Fibroblast of mammary gland (primary cell): ENCODE measurements around the gene KCNJ6.

Experiments
- DNase-seq: peaks from one replicate; pipeline ENCODE4 v3.0.0-alpha.2; 2010; ENCODE audit warnings: low read depth
- H3K4me3 ChIP-seq: 2 replicates; pipeline ENCODE4 v1.5.1; 2011; ENCODE audit warnings: low read depth, mild to moderate bottlenecking, low read length, moderate library complexity; ENCODE audit not compliant: control insufficient read depth
- TF ChIP-seq, protein P1 (sequence below): conservative IDR thresholded peaks from 2 replicates; pipeline ENCODE4 v1.5.1; 2011; ENCODE audit warnings: low read depth, low read length, inconsistent platforms; ENCODE audit not compliant: control insufficient read depth, insufficient read depth

The KCNJ6 gene

DNA sequence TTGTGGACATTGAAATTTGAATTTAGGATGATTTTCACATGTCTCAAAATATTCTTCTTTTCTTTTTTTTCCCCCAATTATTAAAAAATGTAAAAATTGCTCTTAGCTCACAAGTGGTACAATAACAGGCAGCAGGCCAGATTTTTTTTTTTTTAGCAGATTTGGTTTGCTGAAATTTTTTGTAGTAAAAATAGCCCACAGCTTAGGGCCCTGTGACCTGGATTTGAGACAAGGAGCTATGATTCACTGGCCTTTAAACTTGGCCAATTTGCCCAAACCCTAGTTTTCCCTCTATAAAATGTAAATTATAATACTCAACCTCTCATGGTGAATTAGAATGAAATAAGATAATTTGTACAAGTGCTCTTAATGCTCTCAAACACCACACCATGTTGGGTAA lies 295.9 kb downstream of the KCNJ6 start:
- no peak for DNase-seq
- H3K4me3 ChIP-seq: no peak overlapping the region
- TF ChIP-seq, protein P1, sequence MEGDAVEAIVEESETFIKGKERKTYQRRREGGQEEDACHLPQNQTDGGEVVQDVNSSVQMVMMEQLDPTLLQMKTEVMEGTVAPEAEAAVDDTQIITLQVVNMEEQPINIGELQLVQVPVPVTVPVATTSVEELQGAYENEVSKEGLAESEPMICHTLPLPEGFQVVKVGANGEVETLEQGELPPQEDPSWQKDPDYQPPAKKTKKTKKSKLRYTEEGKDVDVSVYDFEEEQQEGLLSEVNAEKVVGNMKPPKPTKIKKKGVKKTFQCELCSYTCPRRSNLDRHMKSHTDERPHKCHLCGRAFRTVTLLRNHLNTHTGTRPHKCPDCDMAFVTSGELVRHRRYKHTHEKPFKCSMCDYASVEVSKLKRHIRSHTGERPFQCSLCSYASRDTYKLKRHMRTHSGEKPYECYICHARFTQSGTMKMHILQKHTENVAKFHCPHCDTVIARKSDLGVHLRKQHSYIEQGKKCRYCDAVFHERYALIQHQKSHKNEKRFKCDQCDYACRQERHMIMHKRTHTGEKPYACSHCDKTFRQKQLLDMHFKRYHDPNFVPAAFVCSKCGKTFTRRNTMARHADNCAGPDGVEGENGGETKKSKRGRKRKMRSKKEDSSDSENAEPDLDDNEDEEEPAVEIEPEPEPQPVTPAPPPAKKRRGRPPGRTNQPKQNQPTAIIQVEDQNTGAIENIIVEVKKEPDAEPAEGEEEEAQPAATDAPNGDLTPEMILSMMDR: no peak

GRCh38 chr21:37619464-37619974 lies 296.7 kb downstream of the KCNJ6 start:
- H3K4me3 ChIP-seq: no peak overlapping the region
- TF ChIP-seq, protein P1: no peak
- no peak for DNase-seq

- H3K4me3 ChIP-seq: no peak overlapping the region
- DNase-seq: no peak
- TF ChIP-seq, protein P1: no peak
Measured at GRCh38 chr21:37618081-37618480, 298.2 kb downstream of the KCNJ6 start.

GRCh38 chr21:37615962-37616361 lies 300.3 kb downstream of the KCNJ6 start:
- DNase-seq: no peak
- H3K4me3 ChIP-seq: no peak overlapping the region
- TF ChIP-seq, protein P1: no peak

DNA sequence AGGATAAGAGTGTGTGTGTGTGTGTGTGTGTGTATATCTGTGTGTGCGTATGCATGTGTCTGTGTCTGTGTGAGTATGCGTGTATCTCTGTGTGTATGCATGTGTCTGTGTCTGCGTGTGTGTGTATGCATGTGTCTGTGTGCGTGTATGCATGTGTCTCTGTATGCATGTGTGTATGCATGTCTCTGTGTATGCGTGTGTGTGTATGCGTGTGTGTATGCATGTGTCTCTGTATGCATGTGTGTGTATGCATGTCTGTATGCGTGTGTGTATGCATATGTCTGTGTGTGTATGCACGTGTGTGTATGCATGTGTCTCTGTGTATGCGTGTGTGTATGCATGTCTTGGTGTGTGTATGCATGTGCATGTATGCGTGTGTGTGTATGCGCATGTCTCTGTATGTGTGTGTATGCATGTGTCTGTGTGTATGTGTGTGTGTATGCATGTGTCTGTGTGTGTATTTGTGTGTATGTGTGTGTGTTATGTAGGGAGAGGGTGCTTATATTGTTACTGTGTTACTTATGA lies 301.8 kb downstream of the KCNJ6 start:
- TF ChIP-seq, protein P1: no peak
- no peak overlapping the region for H3K4me3 ChIP-seq
- DNase-seq: no peak

GRCh38 chr21:37607081-37607480 lies 309.2 kb downstream of the KCNJ6 start:
- H3K4me3 ChIP-seq: no peak overlapping the region
- TF ChIP-seq, protein P1: no peak
- no peak for DNase-seq

- H3K4me3 ChIP-seq: no peak overlapping the region
- DNase-seq: no peak
- TF ChIP-seq, protein P1: no peak
Measured at GRCh38 chr21:37606549-37606948, 309.7 kb downstream of the KCNJ6 start.
